Measurements from ENCODE around the gene AKT1. TPM values are rescaled to one million over a fixed set of nuclear protein-coding genes. Genes with fewer than 3 reads are reported as not detected.

Gene AKT1
- total RNA-seq, 1 donor from 2014 or later = 133 TPM

DNA sequence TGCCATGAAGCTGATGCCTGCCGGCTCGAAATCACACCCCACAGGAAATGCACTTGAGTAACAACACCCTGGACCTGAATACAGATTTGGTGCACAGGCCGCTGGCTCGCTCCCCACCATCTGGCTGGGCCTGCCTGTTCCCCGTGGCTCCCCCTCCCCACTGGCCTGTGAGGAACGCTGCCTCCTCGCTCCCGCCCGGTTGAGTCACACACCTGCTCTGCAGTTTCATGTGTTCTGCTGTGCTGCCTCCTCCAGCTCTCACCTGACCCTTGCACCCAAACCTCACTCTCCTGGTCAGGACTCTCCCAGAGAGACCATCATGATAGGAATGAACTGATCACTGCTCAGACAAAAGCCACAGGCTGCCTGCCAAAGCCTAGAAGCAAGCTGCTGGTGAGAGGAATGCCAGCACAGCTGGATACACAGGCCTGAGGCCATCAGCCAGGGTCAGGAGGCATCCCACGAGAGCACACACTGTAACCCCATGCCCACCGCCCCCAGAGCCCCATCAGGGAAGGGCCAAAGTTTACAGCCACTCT is 46.4 kb downstream of the AKT1 start:
- Mint-ChIP-seq H3K9me3 (ENCODE audit: unreplicated experiment) (no peaks in the 10 kb centered on the region), H3K27ac (ENCODE audit: unreplicated experiment) (no peak overlapping the region), H3K36me3 (ENCODE audit: low read depth, unreplicated experiment) (peaks cover 7% of the 10 kb centered on the region), H3K4me3 (ENCODE audit: unreplicated experiment) (no peak overlapping the region), H3K4me1 (ENCODE audit: unreplicated experiment) (peaks cover 7% of the 10 kb centered on the region), H3K27me3 (ENCODE audit: unreplicated experiment) (peaks cover 11% of the 10 kb centered on the region)
- TF ChIP-seq, protein P1, sequence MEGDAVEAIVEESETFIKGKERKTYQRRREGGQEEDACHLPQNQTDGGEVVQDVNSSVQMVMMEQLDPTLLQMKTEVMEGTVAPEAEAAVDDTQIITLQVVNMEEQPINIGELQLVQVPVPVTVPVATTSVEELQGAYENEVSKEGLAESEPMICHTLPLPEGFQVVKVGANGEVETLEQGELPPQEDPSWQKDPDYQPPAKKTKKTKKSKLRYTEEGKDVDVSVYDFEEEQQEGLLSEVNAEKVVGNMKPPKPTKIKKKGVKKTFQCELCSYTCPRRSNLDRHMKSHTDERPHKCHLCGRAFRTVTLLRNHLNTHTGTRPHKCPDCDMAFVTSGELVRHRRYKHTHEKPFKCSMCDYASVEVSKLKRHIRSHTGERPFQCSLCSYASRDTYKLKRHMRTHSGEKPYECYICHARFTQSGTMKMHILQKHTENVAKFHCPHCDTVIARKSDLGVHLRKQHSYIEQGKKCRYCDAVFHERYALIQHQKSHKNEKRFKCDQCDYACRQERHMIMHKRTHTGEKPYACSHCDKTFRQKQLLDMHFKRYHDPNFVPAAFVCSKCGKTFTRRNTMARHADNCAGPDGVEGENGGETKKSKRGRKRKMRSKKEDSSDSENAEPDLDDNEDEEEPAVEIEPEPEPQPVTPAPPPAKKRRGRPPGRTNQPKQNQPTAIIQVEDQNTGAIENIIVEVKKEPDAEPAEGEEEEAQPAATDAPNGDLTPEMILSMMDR (IDR thresholded peaks at IDR 0.05; ENCODE audit: unreplicated experiment) = no peak
- no peak for DNase-seq (ENCODE audit: low spot score)

DNA sequence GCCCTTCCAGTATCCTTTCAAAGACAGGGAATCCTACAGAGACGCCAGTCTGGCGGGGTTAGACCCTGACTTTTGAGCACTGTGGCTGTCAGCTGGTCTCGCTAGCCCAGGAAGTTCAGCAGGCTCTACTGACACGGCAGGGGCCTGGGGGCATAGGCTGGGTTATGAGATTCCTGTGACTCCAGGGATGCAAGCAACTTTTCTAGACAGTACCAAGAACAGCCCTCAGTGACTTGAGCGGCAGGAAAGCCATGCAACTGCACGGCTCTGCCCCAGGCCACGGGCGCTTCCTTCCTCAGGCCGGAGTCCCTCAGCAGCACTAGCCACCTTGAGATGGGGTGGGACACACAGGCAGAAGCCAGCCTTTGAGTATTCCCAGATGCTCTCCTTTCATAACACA is 47.7 kb downstream of the AKT1 start:
- peaks cover 4% of the 10 kb centered on the region for H3K36me3 Mint-ChIP-seq (ENCODE audit: low read depth, unreplicated experiment)
- TF ChIP-seq, protein P1 (IDR thresholded peaks at IDR 0.05; ENCODE audit: unreplicated experiment) = no peak
- H3K27me3 Mint-ChIP-seq (ENCODE audit: unreplicated experiment) = peaks cover 5% of the 10 kb centered on the region
- H3K4me3 Mint-ChIP-seq (ENCODE audit: unreplicated experiment) = no peak overlapping the region
- H3K27ac Mint-ChIP-seq (ENCODE audit: unreplicated experiment) = no peak overlapping the region
- no peaks in the 10 kb centered on the region for H3K4me1 Mint-ChIP-seq (ENCODE audit: unreplicated experiment)
- H3K9me3 Mint-ChIP-seq (ENCODE audit: unreplicated experiment) = no peaks in the 10 kb centered on the region
- no peak for DNase-seq (ENCODE audit: low spot score)

DNA sequence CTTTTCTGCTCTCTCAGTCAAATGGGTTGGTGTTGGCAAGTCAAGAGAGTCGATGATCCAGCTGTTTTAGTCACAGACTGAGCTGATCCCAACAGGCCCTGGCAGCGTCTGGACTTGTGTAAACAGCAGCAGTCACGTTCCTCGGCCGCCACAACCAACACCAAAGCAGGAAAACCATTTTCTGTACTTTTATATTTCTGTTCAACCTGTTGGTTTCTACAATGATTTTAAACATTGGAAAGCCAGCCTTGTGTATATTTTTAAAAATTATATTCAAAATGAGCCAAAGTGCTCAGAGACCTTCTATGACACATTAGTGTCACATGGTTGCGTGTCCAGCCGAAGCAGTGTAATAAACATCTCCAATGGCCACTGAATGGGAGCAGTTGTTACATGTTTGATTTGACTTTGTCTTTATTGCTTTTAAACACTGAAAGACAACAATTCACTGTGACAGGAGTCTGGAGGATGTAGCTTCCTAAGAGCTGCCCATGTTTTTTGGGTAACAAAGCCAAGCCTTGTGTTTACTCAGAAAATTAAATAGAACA is 48.5 kb downstream of the AKT1 start:
- peaks cover 2% of the 10 kb centered on the region for H3K27me3 Mint-ChIP-seq (ENCODE audit: unreplicated experiment)
- no peak for DNase-seq (ENCODE audit: low spot score)
- no peaks in the 10 kb centered on the region for H3K9me3 Mint-ChIP-seq (ENCODE audit: unreplicated experiment)
- H3K36me3 Mint-ChIP-seq (ENCODE audit: low read depth, unreplicated experiment) = peaks cover 4% of the 10 kb centered on the region
- no peak overlapping the region for H3K27ac Mint-ChIP-seq (ENCODE audit: unreplicated experiment)
- no peaks in the 10 kb centered on the region for H3K4me1 Mint-ChIP-seq (ENCODE audit: unreplicated experiment)
- H3K4me3 Mint-ChIP-seq (ENCODE audit: unreplicated experiment) = no peak overlapping the region
- TF ChIP-seq, protein P1 (IDR thresholded peaks at IDR 0.05; ENCODE audit: unreplicated experiment) = no peak

DNA sequence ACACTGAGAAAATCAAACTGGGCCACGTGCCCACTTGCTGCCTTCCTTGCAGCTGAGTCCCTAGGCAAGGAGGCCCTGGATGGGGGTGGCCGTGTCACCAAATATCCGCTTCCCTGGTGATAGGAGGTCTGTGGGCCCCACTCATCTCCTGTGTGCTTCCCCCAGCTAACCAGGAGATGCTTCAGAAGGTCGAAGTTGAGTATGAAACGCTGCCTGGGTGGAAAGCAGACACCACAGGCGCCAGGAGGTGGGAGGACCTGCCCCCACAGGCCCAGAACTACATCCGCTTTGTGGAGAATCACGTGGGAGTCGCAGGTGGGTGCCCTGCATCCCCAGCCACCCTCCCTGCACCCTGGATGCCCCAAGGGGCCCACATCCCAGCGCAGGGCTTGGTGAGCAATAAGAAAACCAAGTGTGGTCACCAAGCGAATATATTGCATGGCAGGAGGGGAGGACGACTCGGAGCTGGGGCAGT is 49.4 kb downstream of the AKT1 start:
- Mint-ChIP-seq H3K4me1 (ENCODE audit: unreplicated experiment) (no peaks in the 10 kb centered on the region), H3K9me3 (ENCODE audit: unreplicated experiment) (no peaks in the 10 kb centered on the region), H3K36me3 (ENCODE audit: low read depth, unreplicated experiment) (peaks cover 4% of the 10 kb centered on the region), H3K27me3 (ENCODE audit: unreplicated experiment) (peaks cover 3% of the 10 kb centered on the region), H3K4me3 (ENCODE audit: unreplicated experiment) (no peak overlapping the region), H3K27ac (ENCODE audit: unreplicated experiment) (no peak overlapping the region)
- DNase-seq (ENCODE audit: low spot score) = no peak
- TF ChIP-seq, protein P1 (IDR thresholded peaks at IDR 0.05; ENCODE audit: unreplicated experiment) = no peak

DNA sequence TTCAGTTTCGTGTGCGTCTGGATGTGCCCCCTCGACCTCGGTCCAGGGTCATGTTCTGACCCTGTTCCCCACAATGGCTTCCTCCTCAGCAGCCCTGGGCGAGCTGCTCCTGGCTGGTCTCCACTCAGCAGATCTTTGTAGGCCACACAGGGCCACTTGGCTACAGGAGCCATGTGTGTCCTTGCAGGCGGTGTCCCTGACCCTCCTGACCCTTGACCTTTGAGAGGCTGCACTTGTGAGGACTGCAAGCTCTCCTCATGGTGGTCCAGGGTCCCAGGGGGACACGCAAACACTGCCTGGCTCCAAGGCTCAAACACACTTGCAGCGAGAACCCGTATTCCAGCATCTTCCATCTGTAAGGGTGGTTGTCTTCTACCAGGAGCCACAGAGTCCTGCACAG is 50.1 kb downstream of the AKT1 start:
- Mint-ChIP-seq H3K4me3 (ENCODE audit: unreplicated experiment) (no peak overlapping the region), H3K9me3 (ENCODE audit: unreplicated experiment) (no peaks in the 10 kb centered on the region), H3K27me3 (ENCODE audit: unreplicated experiment) (peaks cover 5% of the 10 kb centered on the region), H3K27ac (ENCODE audit: unreplicated experiment) (no peak overlapping the region), H3K4me1 (ENCODE audit: unreplicated experiment) (no peaks in the 10 kb centered on the region), H3K36me3 (ENCODE audit: low read depth, unreplicated experiment) (peaks cover 4% of the 10 kb centered on the region)
- DNase-seq (ENCODE audit: low spot score) = no peak
- TF ChIP-seq, protein P1 (IDR thresholded peaks at IDR 0.05; ENCODE audit: unreplicated experiment) = no peak

Data from endothelial cell (in vitro differentiated cells).